HL-60 (cell line): Measurements from ENCODE around the gene SPDYE8.
"Not testable (repeated sequence)": the region's sequence is repeated elsewhere in the genome, so short reads cannot be mapped to it uniquely, and the experiment has no call there.

Experiments used
- TF ChIP-seq, protein P1 (sequence below): IDR thresholded peaks from one replicate; pipeline ENCODE4 v1.5.1; 2011; ENCODE audit warnings: low read length, control low read depth, inconsistent platforms; ENCODE audit not compliant: insufficient read depth
- TF ChIP-seq, protein P2 (sequence below): IDR thresholded peaks from 2 replicates; pipeline ENCODE4 v1.6.1; 2012; ENCODE audit warnings: low read depth; ENCODE audit not compliant: insufficient replicate concordance

DNA sequence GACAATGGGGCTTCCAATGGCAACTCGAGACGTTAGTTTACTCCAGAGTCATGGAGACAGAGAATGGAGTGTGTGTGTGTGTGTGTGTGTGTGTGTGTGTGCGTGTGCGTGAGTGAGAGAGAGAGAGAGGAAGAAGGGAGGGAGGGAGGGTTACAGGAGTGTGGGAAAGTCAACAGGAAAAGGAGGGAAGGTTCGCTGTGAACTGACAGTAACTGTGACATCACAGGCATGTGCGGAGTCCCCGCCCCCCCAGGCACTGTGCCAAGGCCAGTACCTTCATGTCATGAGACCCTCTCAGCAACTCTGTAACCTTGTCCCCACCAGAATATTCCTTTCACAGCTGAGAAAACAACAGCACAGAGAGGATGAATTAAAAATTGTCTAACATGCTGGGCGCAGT, 32.1 kb downstream of the SPDYE8 start:
- TF ChIP-seq, protein P1, sequence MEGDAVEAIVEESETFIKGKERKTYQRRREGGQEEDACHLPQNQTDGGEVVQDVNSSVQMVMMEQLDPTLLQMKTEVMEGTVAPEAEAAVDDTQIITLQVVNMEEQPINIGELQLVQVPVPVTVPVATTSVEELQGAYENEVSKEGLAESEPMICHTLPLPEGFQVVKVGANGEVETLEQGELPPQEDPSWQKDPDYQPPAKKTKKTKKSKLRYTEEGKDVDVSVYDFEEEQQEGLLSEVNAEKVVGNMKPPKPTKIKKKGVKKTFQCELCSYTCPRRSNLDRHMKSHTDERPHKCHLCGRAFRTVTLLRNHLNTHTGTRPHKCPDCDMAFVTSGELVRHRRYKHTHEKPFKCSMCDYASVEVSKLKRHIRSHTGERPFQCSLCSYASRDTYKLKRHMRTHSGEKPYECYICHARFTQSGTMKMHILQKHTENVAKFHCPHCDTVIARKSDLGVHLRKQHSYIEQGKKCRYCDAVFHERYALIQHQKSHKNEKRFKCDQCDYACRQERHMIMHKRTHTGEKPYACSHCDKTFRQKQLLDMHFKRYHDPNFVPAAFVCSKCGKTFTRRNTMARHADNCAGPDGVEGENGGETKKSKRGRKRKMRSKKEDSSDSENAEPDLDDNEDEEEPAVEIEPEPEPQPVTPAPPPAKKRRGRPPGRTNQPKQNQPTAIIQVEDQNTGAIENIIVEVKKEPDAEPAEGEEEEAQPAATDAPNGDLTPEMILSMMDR: not testable (repeated sequence)
- TF ChIP-seq, protein P2, sequence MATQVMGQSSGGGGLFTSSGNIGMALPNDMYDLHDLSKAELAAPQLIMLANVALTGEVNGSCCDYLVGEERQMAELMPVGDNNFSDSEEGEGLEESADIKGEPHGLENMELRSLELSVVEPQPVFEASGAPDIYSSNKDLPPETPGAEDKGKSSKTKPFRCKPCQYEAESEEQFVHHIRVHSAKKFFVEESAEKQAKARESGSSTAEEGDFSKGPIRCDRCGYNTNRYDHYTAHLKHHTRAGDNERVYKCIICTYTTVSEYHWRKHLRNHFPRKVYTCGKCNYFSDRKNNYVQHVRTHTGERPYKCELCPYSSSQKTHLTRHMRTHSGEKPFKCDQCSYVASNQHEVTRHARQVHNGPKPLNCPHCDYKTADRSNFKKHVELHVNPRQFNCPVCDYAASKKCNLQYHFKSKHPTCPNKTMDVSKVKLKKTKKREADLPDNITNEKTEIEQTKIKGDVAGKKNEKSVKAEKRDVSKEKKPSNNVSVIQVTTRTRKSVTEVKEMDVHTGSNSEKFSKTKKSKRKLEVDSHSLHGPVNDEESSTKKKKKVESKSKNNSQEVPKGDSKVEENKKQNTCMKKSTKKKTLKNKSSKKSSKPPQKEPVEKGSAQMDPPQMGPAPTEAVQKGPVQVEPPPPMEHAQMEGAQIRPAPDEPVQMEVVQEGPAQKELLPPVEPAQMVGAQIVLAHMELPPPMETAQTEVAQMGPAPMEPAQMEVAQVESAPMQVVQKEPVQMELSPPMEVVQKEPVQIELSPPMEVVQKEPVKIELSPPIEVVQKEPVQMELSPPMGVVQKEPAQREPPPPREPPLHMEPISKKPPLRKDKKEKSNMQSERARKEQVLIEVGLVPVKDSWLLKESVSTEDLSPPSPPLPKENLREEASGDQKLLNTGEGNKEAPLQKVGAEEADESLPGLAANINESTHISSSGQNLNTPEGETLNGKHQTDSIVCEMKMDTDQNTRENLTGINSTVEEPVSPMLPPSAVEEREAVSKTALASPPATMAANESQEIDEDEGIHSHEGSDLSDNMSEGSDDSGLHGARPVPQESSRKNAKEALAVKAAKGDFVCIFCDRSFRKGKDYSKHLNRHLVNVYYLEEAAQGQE: not testable (repeated sequence)
